LNCAP (cell line): ENCODE data around the gene GMPR2.

ENCODE experiments used
- CTCF ChIP-seq: fragments of 450-650 bp; IDR thresholded peaks from 2 replicates; pipeline ENCODE4 v1.5.1; 2017; ENCODE audit warnings: mild to moderate bottlenecking

The GMPR2 gene

GRCh38 chr14:24240110-24240918, 7.6 kb downstream of the GMPR2 start:
- no peak for TF ChIP-seq CTCF

GRCh38 chr14:24241829-24242443, 9.2 kb downstream of the GMPR2 start:
- TF ChIP-seq CTCF: no peak

DNA sequence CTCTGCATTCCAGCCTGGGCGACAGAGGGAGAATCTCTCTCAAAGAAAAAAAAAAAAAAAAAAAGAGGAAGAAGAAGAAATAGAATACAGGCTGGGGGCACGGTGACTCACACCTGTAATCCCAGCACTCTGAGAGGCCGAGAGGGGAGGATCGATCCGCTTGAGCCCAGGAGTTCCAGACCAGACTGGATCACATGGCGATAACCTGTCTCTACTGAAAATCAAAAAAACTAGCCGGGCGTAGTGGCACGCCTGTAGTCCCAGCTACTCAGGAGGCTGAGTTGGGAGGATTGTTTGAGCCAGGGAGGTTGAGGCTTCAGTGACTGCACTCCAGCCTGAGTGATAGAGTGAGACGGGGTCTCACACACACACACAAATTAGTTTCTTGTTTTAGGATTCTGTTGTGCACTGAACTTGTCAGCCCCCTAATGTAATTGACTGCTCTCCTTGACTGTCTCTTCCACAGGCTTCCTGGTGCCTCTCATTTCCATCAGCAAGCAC, 10.7 kb downstream of the GMPR2 start:
- TF ChIP-seq CTCF: no peak

DNA sequence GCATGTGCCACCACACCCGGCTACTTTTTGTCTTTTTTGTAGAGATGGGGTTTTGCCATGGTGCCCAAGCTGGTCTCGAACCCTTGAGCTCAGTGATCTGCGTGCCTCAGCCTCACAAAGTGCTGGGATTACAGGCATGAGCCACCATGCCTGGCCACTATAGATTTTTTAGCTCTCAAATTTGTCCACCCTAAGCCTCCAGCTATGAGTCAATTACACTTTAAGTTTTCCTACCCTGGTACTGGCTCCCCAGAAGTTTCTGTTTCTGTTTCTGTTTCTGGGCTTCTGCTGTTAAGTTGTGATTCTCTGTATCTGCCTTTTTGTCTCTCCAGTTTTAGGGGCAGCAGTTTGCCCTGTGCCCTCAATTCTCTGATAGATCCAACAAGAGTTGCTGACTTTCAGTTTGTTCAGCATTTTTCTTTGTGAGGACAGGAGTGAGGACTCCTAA, 14.1 kb downstream of the GMPR2 start:
- TF ChIP-seq CTCF: no peak

DNA sequence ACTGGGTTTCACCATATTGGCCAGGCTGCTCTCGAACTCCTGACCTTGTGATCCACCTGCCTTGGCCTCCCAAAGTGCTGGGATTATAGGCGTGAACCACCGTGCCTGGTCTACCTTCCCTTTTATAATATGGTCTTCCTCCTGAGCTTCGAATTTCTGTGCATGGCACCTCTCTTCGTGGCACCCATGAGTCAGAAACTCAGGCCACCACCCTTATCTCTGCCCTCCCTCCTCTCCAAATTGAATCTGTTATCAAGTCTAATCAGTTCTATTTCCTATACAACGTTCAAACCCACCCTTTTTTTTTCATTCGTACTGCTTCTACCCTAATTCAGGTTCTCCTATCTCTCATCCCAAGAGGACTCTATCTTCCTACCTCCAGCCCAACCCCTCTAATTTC, 14.7 kb downstream of the GMPR2 start:
- no peak for TF ChIP-seq CTCF

DNA sequence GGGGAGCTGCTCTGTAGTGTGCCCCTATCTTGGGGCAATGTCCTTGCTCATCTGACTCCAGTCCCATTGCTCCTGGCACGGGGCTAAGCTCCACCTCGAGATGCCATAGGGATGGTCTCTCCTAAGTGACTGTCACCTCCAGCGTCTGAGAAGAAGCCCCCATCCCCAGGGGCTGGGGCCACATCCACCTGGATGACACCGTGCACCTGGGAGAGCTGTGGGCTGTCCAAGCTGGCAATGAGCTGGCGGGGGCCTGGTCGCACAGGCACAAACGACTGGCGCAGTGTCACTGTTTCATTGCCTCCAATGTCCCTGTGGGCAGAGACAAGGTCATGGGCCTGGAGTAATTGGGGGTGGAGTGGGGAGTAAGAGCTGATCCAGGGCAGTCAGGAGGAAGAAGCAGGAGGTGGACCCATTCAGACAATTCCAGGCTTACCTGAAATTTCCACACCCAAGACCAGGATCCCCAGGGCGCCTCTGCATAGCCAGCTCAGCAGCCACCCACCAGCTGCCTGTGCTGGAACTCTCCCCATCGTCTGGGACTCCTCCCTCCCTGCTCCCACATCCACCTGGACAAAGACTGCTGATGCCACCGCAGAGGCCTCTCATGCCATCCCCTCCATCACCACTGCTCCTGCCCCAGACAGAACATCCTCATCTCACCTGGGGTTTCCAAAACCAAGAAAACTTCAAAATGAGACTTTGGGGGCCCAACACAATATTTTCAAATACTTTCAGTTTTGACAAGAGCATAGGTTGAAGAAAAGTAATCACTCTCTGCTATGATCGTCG, 16.7 kb downstream of the GMPR2 start:
- TF ChIP-seq CTCF: no peak

DNA sequence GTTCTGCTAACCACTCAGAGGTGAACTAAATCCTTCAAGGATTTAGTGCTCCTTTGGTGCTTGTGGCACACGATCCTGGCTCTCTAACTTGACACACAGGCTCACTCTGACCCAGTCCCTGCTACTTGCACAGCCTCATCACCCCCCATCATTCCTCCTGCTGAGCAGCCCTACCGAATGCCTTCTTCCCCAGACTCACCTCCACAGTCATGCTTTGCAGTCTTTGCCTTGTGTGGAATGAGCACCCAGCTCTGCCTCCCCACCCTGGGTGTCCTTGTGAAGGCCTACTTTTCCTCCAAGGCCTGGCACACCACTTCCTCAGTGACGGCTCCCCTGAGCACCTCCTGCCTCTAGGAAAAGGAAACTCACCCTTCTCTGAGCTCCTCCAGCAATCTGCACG, 17.6 kb downstream of the GMPR2 start:
- TF ChIP-seq CTCF: no peak
